Adrenal gland (tissue), 5 donors: ENCODE results near the gene AMPH.

Source experiments
- POLR2A ChIP-seq, 2 donors: fragments of 450-650 bp; IDR thresholded peaks; one replicate each; pipeline ENCODE4 v1.6.1; 2017; ENCODE audit warnings: antibody characterized with exemption in 2 of 2, mild to moderate bottlenecking in 2 of 2, moderate library complexity in 1 of 2
- TF ChIP-seq, protein P1 (sequence below), 6 experiments: fragments of 450-650 bp in 4 of 6; fragments of 200-600 bp in 2 of 6; sonication (generic) in 1 of 6; IDR thresholded peaks; 1 replicate in 5 of 6; 2 replicates in 1 of 6; pipeline versions ENCODE4 v1.5.1 to v1.8.0; 2016 to 2021; ENCODE audit warnings: antibody characterized with exemption in 6 of 6, mild to moderate bottlenecking in 2 of 6, moderate library complexity in 1 of 6
- donor health status: DM: no; HTN: no; CAD: no.

DNA sequence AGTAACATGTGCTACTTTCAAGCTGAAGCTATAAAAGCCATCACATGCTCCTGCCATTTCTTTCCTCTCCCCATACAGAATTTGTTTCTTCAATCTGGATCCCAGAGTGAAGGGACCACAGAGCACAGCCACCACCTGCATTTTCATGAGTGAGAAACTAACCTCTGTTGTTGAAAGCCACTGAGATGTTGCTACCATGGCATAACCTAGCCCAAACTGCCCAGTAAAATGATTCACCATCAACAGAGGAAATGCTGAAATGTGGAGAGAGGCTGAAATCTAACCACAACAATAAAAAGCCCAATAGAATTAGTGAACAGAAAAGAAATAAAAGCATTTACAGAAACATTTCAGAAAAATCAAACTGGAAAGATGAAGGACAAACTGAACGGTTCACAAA, 125.2 kb downstream of the AMPH start:
- no peak for TF ChIP-seq POLR2A (IDR thresholded peaks at IDR 0.05)
- TF ChIP-seq, protein P1, sequence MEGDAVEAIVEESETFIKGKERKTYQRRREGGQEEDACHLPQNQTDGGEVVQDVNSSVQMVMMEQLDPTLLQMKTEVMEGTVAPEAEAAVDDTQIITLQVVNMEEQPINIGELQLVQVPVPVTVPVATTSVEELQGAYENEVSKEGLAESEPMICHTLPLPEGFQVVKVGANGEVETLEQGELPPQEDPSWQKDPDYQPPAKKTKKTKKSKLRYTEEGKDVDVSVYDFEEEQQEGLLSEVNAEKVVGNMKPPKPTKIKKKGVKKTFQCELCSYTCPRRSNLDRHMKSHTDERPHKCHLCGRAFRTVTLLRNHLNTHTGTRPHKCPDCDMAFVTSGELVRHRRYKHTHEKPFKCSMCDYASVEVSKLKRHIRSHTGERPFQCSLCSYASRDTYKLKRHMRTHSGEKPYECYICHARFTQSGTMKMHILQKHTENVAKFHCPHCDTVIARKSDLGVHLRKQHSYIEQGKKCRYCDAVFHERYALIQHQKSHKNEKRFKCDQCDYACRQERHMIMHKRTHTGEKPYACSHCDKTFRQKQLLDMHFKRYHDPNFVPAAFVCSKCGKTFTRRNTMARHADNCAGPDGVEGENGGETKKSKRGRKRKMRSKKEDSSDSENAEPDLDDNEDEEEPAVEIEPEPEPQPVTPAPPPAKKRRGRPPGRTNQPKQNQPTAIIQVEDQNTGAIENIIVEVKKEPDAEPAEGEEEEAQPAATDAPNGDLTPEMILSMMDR (IDR thresholded peaks at IDR 0.05), result no peak
